Right lobe of liver (tissue), 4 donors: ENCODE data around the gene PLCXD3.

Experiments used
- CTCF ChIP-seq, 4 donors: fragments of 200-600 bp in 3 of 4; fragments of 450-650 bp in 1 of 4; IDR thresholded peaks; one replicate each; pipeline versions ENCODE4 v1.5.1 to v1.8.0; 2016 to 2022; ENCODE audit warnings: antibody characterized with exemption in 4 of 4, mild to moderate bottlenecking in 2 of 4
- POLR2A ChIP-seq: fragments of 450-650 bp; IDR thresholded peaks from one replicate; pipeline ENCODE4 v1.6.1; 2017; ENCODE audit warnings: antibody characterized with exemption, mild to moderate bottlenecking
- donor health status: DM: no; HTN: no; CAD: no.
- donor health status: DM: no; HTN: no; CAD: no.
- donor health status: DM: no; HTN: yes; CAD: no.

- TF ChIP-seq CTCF (IDR thresholded peaks at IDR 0.05): no peak
- TF ChIP-seq POLR2A: no peak
Measured at GRCh38 chr5:41526699-41527098, 16.3 kb upstream of the PLCXD3 start.
